ENCODE data around the gene KMT2E. TPM values are rescaled to one million over a fixed set of nuclear protein-coding genes. Genes with fewer than 3 reads are reported as not detected.

KMT2E gene
- total RNA-seq, 1 experiment from 2014 or later, result 32.2 TPM

DNA sequence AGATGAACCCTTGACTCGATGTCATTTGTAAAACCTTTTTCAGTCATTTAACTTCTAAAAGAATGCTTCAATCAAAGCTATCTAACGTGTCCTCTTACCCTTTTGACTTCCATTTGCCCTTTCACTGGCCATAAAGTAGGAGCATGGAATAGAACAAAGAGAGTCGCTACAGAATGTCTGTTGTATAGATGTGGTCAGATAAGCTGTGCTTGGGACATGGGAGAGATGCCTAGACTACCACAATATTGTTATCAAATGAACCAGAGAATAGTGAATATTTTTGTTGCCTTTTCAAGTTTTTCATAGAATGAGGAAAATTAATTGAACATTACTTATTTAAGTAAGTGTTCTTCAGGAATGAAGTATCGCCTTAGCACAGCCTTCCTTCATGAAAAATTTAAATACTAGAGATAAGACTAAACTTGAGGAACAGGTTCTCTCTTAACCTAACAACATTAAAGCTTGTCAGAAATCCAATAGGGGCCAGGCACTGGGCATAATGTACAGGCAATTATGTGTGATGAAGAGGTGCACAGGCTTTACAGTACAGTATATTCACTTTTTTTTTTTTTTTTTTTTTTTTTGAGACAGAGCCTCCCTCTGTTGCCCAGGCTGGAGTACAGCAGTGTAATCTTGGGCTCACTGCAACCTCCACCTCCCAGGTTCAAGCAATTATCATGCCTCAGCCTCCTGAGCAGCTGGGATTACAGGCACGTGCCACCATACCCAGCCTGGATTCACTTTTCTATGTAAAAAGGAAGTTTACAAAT, 7.5 kb upstream of the KMT2E start:
- H3K9me3 ChIP-seq (replicated peaks), result no peaks in the 10 kb centered on the region
- peaks cover 36% of the 10 kb centered on the region for H3K4me1 ChIP-seq (replicated peaks)
- no peaks in the 10 kb centered on the region for H3K27me3 ChIP-seq (replicated peaks)
- DNase-seq (ENCODE audit: low read depth in 1 of 2, low spot score in 2 of 2), result no peak
- no peak overlapping the region for H3K4me3 ChIP-seq
- H3K36me3 ChIP-seq, result peaks cover 62% of the 10 kb centered on the region
- no peak overlapping the region for H3K27ac ChIP-seq

DNA sequence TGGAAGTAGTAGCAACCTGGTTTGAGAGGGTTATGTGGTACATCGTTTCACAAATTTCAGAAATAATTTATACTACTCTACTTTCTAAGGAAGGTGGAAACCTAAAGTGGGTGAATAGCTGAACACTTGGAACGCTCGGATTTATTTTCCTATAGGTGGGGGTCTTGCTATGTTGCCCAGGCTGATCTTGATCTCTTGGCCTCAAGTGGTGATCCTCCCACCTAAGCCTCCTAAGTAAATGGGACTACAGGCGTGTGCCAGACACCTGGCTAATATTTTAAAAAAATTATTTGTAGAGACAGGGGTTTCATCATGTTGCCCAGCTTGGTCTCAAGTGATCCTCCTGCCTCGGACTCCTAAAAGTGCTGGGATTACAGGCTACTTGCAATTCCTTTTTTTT, 6.7 kb upstream of the KMT2E start:
- Histone ChIP-seq H3K27ac (no peak overlapping the region), H3K4me1 (replicated peaks) (peaks cover 36% of the 10 kb centered on the region)

DNA sequence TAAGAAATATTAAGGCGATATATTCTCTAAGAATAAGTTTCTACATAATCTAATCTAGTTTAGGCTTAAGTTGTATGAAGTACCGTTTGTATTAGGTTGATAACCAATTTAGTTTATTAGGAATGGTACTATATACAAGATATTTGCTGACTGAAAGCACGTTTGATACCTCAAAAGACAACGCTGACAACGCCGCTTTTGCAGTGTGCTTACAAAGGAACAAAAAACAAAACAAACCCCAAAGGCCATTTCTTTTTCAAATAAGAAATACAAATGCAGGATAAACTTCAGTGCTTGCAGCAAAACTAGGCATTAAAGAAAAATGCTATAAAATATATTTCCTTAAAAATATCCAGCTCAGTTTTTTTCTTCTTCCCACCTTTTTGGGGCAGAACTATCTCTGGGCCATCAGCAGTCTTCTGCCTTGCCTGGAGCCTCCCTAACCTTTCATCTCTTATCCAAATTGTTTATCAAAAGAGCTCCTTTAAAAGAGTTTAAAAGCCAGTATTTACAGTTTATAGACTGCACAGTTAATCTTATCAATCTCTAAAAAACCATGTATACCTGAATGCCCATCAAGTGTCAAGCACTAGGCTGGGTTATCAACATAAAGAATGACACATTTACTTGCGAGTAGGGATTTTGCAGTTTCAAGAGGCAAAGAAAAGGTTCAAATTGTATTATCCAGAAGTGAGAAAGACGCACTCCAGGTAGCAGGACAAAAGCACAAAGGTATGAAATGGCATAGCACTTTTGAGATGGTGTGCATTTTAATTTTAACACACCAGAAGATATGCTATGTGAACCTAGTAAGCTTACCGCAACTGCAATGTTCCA, 4.1 kb upstream of the KMT2E start:
- H3K4me3 ChIP-seq, result peak overlapping the region; percentile 71; the same call in 1 of the 2 replicates
- peaks cover 59% of the 10 kb centered on the region for H3K36me3 ChIP-seq
- no peak overlapping the region for H3K27ac ChIP-seq
- no peaks in the 10 kb centered on the region for H3K27me3 ChIP-seq (replicated peaks)
- H3K4me1 ChIP-seq (replicated peaks), result peaks cover 22% of the 10 kb centered on the region
- H3K9me3 ChIP-seq (replicated peaks), result no peaks in the 10 kb centered on the region
- no peak for DNase-seq (ENCODE audit: low read depth in 1 of 2, low spot score in 2 of 2)

More for the DNA sequence above, 6.7 kb upstream of the KMT2E start:
- no peak for DNase-seq (ENCODE audit: low read depth in 1 of 2, low spot score in 2 of 2)
- Histone ChIP-seq H3K27me3 (replicated peaks) (no peaks in the 10 kb centered on the region), H3K4me3 (no peak overlapping the region), H3K36me3 (peaks cover 61% of the 10 kb centered on the region), H3K9me3 (replicated peaks) (no peaks in the 10 kb centered on the region)

DNA sequence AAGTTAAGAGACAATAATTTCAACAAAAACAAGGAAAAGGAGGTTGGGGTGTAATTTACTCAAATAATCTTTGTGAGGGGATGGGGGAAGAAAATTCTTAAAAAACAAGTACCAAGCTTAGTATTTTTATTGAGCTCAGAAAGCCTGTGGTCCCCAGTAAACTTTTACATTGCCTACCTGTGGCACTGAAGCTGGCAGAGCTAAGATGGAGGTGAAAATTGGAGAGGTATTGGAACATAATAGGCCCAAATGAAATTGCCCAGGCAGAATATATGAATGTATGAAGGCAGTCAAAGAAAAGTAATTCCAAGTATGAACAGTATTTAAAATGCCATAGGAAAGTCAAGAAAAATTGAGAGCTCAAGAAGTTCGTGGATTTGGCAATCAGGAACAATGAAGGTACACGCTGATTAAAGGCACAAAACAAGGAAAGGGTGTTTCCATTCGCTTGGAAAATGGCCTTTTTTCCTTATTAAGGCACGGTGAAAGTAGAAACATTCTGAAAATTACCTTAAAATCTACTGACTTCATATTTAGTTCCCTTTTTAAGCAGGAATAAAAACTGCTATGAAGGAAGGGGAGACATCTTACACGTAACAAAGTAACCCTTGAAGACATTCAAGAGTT, 3.4 kb upstream of the KMT2E start:
- Histone ChIP-seq H3K36me3 (peaks cover 53% of the 10 kb centered on the region), H3K4me3 (peak overlapping the region; percentile 71), H3K27me3 (replicated peaks) (no peaks in the 10 kb centered on the region), H3K9me3 (replicated peaks) (no peaks in the 10 kb centered on the region), H3K27ac (peak overlapping the region; percentile 100), H3K4me1 (replicated peaks) (peaks cover 22% of the 10 kb centered on the region)
- DNase-seq (ENCODE audit: low read depth in 1 of 2, low spot score in 2 of 2), result no peak

DNA sequence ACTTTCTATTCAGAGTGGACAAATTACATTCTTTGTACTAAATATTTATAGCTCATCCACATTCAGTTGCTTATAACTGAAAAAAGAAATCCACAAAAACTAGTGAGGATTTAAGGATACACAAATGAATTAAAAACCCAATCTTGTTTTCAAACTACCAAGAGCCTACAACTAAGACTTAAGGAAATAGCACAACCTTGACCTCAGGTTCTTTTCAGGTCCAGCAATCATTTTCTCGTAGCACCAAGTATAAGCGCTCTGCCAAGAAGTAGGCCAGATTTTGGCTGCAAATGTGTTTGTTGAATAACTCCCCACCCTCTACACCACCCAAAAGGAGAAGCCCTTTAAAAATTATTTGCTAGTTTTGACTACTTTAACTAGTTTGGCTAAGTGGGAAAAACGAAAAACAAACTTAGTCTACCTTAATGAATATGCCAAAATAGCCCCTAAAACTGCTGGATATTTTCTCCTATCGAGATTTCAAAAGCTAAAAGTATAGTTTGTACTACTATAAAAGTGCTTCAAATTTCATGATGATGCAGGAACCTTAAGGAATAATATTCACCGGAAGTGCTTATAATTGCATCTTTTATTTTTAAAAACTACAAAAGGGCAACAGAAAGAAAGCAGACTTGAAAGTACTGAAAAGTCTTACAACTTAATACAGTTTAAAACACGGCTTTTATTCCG, 2.7 kb upstream of the KMT2E start:
- DNase-seq (ENCODE audit: low read depth in 1 of 2, low spot score in 2 of 2), result peak in 1 of 2 experiments; percentile 29
- no peaks in the 10 kb centered on the region for H3K27me3 ChIP-seq (replicated peaks)
- peaks cover 47% of the 10 kb centered on the region for H3K36me3 ChIP-seq
- H3K27ac ChIP-seq, result peak overlapping the region; percentile 100
- H3K4me3 ChIP-seq, result peak overlapping the region; percentile 71
- H3K4me1 ChIP-seq (replicated peaks), result peaks cover 23% of the 10 kb centered on the region
- no peaks in the 10 kb centered on the region for H3K9me3 ChIP-seq (replicated peaks)

DNA sequence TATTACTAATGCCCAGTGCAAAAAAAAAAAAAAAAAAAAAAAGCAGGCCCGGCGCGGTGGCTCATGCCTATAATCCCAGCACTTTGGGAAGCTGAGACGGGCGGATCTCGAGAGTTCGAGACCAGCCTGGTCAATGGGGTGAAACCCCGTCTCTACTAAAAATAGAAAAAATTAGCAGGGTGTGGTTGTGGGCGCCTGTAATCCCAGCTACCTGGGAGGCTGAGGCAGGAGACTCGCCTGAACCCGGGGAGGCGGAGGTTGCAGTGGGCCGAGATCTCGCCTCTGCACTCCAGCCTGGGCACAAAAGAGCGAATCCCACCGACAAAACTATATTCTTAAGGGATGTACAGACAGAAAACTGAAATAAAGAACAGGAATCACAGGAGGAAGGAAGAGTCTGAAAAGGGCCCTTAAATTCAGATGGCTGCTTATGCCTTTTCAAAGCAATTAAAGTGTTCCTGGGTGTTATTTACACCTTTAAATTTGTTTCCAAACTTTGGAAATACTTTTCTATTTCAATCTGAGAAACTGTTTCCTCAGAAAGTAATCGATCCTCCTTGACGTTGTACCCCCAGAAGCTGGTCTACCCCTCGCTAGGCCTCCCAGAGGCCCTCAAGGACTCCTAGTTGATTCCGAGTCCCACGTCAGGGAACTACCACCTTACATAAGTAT, 2.0 kb upstream of the KMT2E start:
- Histone ChIP-seq H3K4me1 (replicated peaks) (peaks cover 27% of the 10 kb centered on the region), H3K27me3 (replicated peaks) (no peaks in the 10 kb centered on the region), H3K9me3 (replicated peaks) (no peaks in the 10 kb centered on the region), H3K36me3 (peaks cover 42% of the 10 kb centered on the region), H3K4me3 (peak overlapping the region; percentile 71), H3K27ac (peak overlapping the region; percentile 100)
- peak in 1 of 2 experiments; percentile 44 for DNase-seq (ENCODE audit: low read depth in 1 of 2, low spot score in 2 of 2)

DNA sequence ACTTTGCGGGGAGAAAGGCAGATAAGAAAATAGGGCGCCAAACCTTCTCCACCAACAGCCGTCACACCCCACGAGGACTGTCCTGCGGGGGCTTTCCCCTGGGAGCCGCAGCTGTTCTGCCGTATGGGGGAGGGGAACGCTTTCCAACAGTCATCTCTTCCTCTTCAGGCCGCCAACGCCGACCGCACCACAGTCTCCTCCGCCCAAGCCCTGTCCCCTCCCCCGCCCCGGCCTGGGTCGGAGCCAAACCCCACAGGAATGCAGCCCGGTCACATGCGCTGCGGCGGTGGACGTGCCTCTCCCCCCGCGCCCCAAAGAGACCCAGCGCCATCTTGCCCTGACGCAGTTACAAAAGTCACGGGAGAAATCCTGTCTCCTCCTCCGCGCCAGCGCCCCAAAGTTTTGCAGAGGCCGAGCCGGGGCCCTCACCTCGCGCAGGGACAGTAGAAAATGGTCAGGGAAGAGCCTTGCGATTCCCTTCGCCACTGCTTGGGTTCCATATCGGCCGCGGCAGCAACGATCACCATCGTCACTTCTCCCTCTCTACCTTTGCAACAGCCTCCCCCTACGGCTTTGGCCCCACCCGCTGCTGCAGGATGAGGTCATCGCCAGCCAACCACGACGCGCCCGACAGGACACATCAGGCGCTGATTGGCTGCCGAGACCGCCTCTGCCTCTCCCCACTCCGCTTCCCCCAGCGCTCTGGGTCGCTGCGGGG, 1.3 kb upstream of the KMT2E start:
- H3K27me3 ChIP-seq (replicated peaks), result no peaks in the 10 kb centered on the region
- H3K4me1 ChIP-seq (replicated peaks), result peaks cover 31% of the 10 kb centered on the region
- no peaks in the 10 kb centered on the region for H3K9me3 ChIP-seq (replicated peaks)
- peaks cover 38% of the 10 kb centered on the region for H3K36me3 ChIP-seq
- DNase-seq (ENCODE audit: low read depth in 1 of 2, low spot score in 2 of 2), result peak; percentile 99 to 100
- H3K4me3 ChIP-seq, result peak overlapping the region; percentile 71
- peak overlapping the region; percentile 100 for H3K27ac ChIP-seq

DNA sequence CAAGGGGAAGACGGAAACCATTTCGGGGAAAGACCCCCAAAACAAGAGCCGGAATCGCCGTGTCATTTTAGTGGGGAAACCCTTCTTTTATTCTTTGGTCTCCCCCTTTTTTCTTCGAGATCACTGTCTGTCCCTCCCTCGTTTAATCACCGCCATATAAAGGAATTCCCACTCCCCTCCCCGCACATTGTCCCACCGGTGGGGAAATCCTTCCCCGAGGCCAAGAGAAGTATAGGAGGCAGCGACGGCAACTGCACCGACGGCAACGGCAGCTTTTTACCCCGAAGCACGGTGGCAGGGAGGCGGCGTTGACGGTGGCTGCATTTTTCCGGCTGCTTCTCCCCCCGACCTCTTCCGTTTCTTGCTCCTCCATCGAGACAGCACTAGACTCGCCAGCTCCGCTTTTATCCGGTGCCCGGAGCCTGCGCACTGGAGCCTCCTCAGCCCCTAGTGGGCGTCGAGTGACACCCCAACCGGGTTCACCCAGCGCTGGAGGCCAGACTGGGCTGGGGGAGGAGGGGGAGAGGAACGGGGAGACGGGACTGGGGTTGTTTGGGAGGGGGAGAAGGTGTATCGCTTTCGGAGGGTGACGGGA, 687 bp upstream of the KMT2E start:
- peak; percentile 91 to 96 for DNase-seq (ENCODE audit: low read depth in 1 of 2, low spot score in 2 of 2)

DNA sequence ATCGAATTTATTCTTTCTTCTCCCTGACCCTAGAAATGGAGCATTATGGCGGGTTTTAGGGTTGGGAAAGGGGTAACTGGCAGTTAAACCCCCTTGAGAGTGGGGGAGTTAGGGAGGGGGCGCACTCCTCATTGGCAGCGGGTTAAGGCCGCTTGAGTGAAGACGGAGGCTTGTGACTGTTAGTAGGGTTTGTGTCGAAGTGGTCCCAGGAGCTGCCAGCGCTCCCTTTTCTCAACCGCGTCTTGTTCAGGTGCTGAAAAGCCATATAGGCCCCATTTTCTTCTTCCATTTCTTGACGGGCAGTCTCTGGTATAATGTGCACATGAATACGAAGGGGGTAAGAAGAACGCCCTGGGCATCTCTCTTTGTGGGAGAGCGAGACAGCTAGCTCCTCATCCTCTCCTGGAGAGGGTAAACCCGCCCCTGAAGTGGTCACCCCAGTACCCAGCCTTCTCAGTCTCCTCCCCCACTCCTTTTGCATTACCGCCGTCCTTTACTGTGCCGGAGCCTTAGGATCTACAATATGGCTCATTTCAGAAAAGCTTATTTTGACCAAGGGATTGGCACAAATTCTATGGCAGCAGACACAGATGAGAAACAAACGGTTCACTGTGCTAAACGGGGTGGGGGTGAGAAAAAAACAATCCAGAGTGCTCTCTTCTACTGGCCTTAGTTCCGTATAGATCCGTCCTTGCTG, 836 bp downstream of the KMT2E start:
- peak overlapping the region; percentile 71 for H3K4me3 ChIP-seq
- H3K27me3 ChIP-seq (replicated peaks), result no peaks in the 10 kb centered on the region
- peak overlapping the region; percentile 100 for H3K27ac ChIP-seq
- H3K4me1 ChIP-seq (replicated peaks), result peaks cover 29% of the 10 kb centered on the region
- H3K9me3 ChIP-seq (replicated peaks), result no peaks in the 10 kb centered on the region
- DNase-seq (ENCODE audit: low read depth in 1 of 2, low spot score in 2 of 2), result peak; percentile 43 to 60
- peaks cover 28% of the 10 kb centered on the region for H3K36me3 ChIP-seq

More for the DNA sequence above, 687 bp upstream of the KMT2E start:
- no peaks in the 10 kb centered on the region for H3K9me3 ChIP-seq (replicated peaks)
- H3K27ac ChIP-seq, result peak overlapping the region; percentile 100
- peak overlapping the region; percentile 71 for H3K4me3 ChIP-seq
- H3K27me3 ChIP-seq (replicated peaks), result no peaks in the 10 kb centered on the region
- peaks cover 38% of the 10 kb centered on the region for H3K36me3 ChIP-seq
- peaks cover 33% of the 10 kb centered on the region for H3K4me1 ChIP-seq (replicated peaks)

DNA sequence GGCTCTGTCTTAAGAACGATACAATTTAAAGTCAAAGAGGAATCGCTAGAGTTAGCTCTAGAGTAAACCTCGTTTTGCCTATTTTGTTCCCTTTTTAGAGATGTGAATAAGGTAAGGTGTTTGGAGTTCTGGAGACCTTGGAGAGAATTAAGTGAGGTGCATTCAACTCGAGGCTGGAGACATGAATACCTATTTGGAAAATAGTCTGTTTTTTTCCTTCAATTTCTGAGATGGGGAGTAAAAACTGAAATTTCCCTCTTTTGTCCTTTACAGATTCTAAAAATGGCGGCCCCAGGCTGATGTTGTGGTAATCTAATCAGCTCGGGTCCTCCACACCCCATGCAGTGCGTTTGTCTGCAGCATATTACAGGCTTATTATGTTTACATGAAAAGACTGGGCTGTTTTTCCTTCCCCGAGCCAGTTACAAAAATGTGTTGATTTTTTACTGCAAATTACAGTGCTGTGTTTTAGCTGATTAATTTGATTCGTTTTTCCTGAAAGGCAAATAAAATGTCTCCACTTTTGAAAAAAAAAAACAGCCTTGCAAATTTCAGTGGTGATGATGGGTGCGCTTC, 1.5 kb downstream of the KMT2E start:
- peak in 1 of 2 experiments; percentile 46 for DNase-seq (ENCODE audit: low read depth in 1 of 2, low spot score in 2 of 2)

DNA sequence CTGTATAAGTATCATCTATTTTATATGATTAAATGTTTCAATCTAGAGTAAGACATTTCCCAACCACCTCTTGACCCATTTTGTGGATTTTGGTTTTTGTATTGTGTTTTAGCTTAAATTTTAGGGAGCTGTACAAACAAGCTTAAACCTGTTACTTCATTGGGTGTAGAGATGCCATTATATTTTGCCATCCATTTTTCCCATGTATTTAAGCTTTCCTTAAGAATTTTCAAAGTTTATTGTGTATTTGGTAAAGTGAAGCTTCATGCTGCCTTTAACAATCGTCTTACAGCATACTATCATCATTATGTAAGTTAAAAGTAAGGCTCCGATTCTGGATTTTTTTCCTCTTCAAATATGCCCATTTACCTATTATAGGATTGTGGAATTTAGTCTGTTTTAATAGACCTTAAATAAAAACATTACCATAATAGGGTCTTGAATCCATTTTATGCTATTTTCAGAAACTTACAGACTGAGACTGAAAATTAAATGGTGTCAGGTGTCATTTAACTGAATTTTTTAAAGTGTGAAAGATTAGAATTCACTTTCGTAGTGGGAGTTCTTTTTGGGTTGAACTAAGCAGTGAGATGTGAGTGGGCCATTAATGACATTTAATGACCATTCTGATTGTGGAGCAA, 2.2 kb downstream of the KMT2E start:
- Histone ChIP-seq H3K4me3 (peak overlapping the region; percentile 71), H3K27ac (no peak overlapping the region), H3K4me1 (replicated peaks) (peaks cover 17% of the 10 kb centered on the region), H3K27me3 (replicated peaks) (no peaks in the 10 kb centered on the region), H3K9me3 (replicated peaks) (no peaks in the 10 kb centered on the region), H3K36me3 (peaks cover 17% of the 10 kb centered on the region)
- no peak for DNase-seq (ENCODE audit: low read depth in 1 of 2, low spot score in 2 of 2)

More for the DNA sequence above, 1.5 kb downstream of the KMT2E start:
- H3K36me3 ChIP-seq, result peaks cover 23% of the 10 kb centered on the region
- peak overlapping the region; percentile 71 for H3K4me3 ChIP-seq
- H3K27me3 ChIP-seq (replicated peaks), result no peaks in the 10 kb centered on the region
- H3K9me3 ChIP-seq (replicated peaks), result no peaks in the 10 kb centered on the region
- H3K4me1 ChIP-seq (replicated peaks), result peaks cover 24% of the 10 kb centered on the region
- peak overlapping the region; percentile 100 for H3K27ac ChIP-seq

Data from SJSA1 (cell line).